ENCODE measurements around the gene ZNF292.

DNA sequence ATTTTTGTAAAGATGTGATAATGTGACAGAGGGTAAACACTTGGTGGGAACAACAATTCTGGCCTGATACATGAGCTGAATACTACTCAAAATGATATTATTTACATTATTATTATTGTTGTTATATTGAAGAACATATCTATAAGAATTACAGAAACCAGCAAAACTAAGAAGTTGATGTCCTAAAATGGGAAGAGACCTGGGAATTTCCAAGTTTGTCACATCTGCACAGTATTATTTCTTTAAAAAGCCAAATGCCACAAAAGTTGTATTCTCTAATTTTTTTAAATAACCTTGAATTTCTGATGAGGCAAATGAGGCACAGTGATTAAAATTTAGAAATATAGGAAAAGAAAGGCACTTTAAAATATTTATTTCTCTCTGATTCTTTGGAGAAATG lies 5.0 kb upstream of the ZNF292 start:
- TF ChIP-seq, protein P1, sequence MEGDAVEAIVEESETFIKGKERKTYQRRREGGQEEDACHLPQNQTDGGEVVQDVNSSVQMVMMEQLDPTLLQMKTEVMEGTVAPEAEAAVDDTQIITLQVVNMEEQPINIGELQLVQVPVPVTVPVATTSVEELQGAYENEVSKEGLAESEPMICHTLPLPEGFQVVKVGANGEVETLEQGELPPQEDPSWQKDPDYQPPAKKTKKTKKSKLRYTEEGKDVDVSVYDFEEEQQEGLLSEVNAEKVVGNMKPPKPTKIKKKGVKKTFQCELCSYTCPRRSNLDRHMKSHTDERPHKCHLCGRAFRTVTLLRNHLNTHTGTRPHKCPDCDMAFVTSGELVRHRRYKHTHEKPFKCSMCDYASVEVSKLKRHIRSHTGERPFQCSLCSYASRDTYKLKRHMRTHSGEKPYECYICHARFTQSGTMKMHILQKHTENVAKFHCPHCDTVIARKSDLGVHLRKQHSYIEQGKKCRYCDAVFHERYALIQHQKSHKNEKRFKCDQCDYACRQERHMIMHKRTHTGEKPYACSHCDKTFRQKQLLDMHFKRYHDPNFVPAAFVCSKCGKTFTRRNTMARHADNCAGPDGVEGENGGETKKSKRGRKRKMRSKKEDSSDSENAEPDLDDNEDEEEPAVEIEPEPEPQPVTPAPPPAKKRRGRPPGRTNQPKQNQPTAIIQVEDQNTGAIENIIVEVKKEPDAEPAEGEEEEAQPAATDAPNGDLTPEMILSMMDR (IDR thresholded peaks at IDR 0.05), result no peak
- TF ChIP-seq EZH2 (IDR thresholded peaks at IDR 0.05; ENCODE audit: borderline replicate concordance, insufficient read depth, low read depth, low read length, poor library complexity, severe bottlenecking), result no peak

Measured in B cell (primary cell).